ENCODE data around the gene CALCA. TPM values are rescaled to one million over a fixed set of nuclear protein-coding genes. Genes with fewer than 3 reads are reported as not detected.

Gene CALCA
- total and polyA plus RNA-seq, 2 of the 8 experiments (the other 6 are each of a cell fraction or from before 2014, with no cell fraction given), result 0.50 to 0.73 TPM

DNA sequence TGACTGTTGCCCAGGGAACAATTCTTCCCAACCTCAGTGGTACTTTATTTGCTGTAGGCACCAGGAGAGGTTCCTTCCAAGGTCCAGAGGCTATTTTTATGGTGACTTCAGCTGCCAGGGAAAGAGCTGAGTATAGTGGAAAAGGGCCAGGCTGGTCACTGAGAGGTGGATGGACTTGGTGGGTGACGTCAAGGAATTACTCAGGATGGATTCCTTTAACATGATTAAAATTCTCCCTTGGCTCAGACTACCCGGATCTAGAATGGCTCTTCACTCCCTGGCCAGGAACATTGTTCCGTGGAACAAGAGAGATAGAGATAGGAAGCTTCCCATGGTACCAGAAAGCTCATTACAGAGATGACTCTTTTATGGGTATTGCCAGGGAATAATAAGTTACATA lies 8.7 kb upstream of the CALCA start:
- H3K79me2 ChIP-seq (ENCODE audit: control insufficient read depth in 1 of 2, insufficient read depth in 2 of 2, low read length in 2 of 2), result no peaks in the 10 kb centered on the region
- H4K91ac ChIP-seq (replicated peaks; ENCODE audit: insufficient read length, low read length), result no peak overlapping the region
- H4K5ac ChIP-seq (ENCODE audit: insufficient read length, low read depth, low read length), result no peak overlapping the region
- H3K9ac ChIP-seq (replicated peaks in 1 of 4; ENCODE audit: extremely low read depth in 1 of 4, low read depth in 3 of 4, low read length in 3 of 4), result no peak overlapping the region
- no peak overlapping the region for H3K4me3 ChIP-seq (ENCODE audit: extremely low read depth in 1 of 4, insufficient read depth in 2 of 4, low read depth in 3 of 4, low read length in 4 of 4)
- no peak overlapping the region for H3K18ac ChIP-seq (ENCODE audit: extremely low read depth, low read length)
- H2AFZ ChIP-seq (ENCODE audit: low read length), result no peak overlapping the region
- FAIRE-seq (no peak), DNase-seq (ENCODE audit: low read depth in 1 of 2, low spot score in 2 of 2) (no peak)
- H3K4me2 ChIP-seq (ENCODE audit: insufficient read depth in 1 of 2, low read depth in 2 of 2, low read length in 2 of 2), result no peak overlapping the region
- CTCF ChIA-PET (ENCODE audit: partially characterized antibody), result interaction anchor here (1.3 to 5.8 kb wide), 5 partner anchors 11 to 94 kb away, joined by 3 to 26 read pairs (median 7); no protein-coding TSS in a partner anchor
- no peak for TF ChIP-seq PHF8 (conservative IDR thresholded peaks at IDR 0.05; ENCODE audit: low read depth, low read length)
- no peak for TF ChIP-seq EP300 (IDR thresholded peaks at IDR 0.05; ENCODE audit: borderline replicate concordance in 1 of 2, low read depth in 2 of 2, low read length in 2 of 2)
- TF ChIP-seq MAFK (IDR thresholded peaks at IDR 0.05; ENCODE audit: low read depth, low read length), result no peak
- TF ChIP-seq CEBPB (IDR thresholded peaks at IDR 0.05; ENCODE audit: low read depth, low read length), result no peak
- TF ChIP-seq FOSL1 (IDR thresholded peaks at IDR 0.05; ENCODE audit: insufficient read depth, low read depth, low read length), result no peak
- no peak for TF ChIP-seq BCL11A (IDR thresholded peaks at IDR 0.05; ENCODE audit: low read depth in 2 of 2, low read length in 2 of 2)
- no peak for TF ChIP-seq SIRT6 (IDR thresholded peaks at IDR 0.05; ENCODE audit: low read length)
- no peak for TF ChIP-seq RAD21 (IDR thresholded peaks at IDR 0.05 in 1 of 2, conservative IDR thresholded peaks at IDR 0.05 in 1 of 2; ENCODE audit: low read depth in 2 of 2, low read length in 2 of 2)
- no peak for TF ChIP-seq NANOG (IDR thresholded peaks at IDR 0.05; ENCODE audit: insufficient read depth, low read depth, low read length, poor library complexity, severe bottlenecking)
- no peak overlapping the region for H2BK5ac ChIP-seq (ENCODE audit: low read depth, low read length)
- no peak overlapping the region for H3K56ac ChIP-seq (replicated peaks; ENCODE audit: insufficient read length, low read depth, low read length)
- no peaks in the 10 kb centered on the region for H3K36me3 ChIP-seq (ENCODE audit: control insufficient read depth in 2 of 4, insufficient read depth in 4 of 4, low read length in 3 of 4)
- H2BK15ac ChIP-seq (ENCODE audit: low read length), result no peak overlapping the region
- no peak overlapping the region for H4K8ac ChIP-seq (ENCODE audit: extremely low read depth, insufficient read depth, low read length)
- no peaks in the 10 kb centered on the region for H3K79me1 ChIP-seq (ENCODE audit: low read depth, low read length)
- POLR2A ChIA-PET (ENCODE audit: partially characterized antibody), result no interaction called here
- WGBS, 2 experiments (ENCODE audit: extremely low coverage in 1 of 2, insufficient coverage in 1 of 2, insufficient read length in 1 of 2, insufficient replicate concordance in 2 of 2, low coverage in 1 of 2, low lambda C conversion rate in 2 of 2, missing lambda C conversion rate in 1 of 2), result 90% methylated on average over 3 of the region's 3 CpGs; no CpG with 5 or more reads in 1 of the 2 experiments
- H3K9me3 ChIP-seq (ENCODE audit: insufficient read depth in 2 of 2, low read depth in 1 of 2, low read length in 1 of 2), result no peaks in the 10 kb centered on the region
- peaks cover 7 to 18% (median 11%) of the 10 kb centered on the region in 4 experiments for H3K27me3 ChIP-seq (replicated peaks in 1 of 4; ENCODE audit: control insufficient read depth in 3 of 4, extremely low read depth in 1 of 4, insufficient read depth in 3 of 4, low read length in 3 of 4)
- no peaks in the 10 kb centered on the region for H4K20me1 ChIP-seq (replicated peaks in 1 of 2; ENCODE audit: control insufficient read depth in 1 of 2, insufficient read depth in 2 of 2, low read length in 2 of 2)
- H2AK5ac ChIP-seq (ENCODE audit: low read depth, low read length), result no peak overlapping the region
- H3K4ac ChIP-seq (replicated peaks; ENCODE audit: insufficient read length, low read depth, low read length), result no peak overlapping the region
- H2BK12ac ChIP-seq (ENCODE audit: low read depth, low read length), result no peak overlapping the region
- no peak overlapping the region for H3K14ac ChIP-seq (ENCODE audit: insufficient read length)
- H3K4me1 ChIP-seq (replicated peaks in 1 of 4; ENCODE audit: control insufficient read depth in 3 of 4, insufficient read depth in 4 of 4, low read length in 3 of 4), result peaks cover 0 to 4% (median under 1%) of the 10 kb centered on the region in 4 experiments; a peak in 1 of 7 replicates
- H2BK20ac ChIP-seq (ENCODE audit: low read length), result no peak overlapping the region
- H3K27ac ChIP-seq (ENCODE audit: low read depth, low read length), result no peak overlapping the region
- no peaks in the 10 kb centered on the region for H3K23me2 ChIP-seq (ENCODE audit: low read depth, low read length)
- no peak overlapping the region for H2BK120ac ChIP-seq (replicated peaks; ENCODE audit: low read depth, low read length)
- H3K23ac ChIP-seq (ENCODE audit: insufficient read length), result no peak overlapping the region
